ENCODE results near the gene NTF4. TPM values are rescaled to one million over a fixed set of nuclear protein-coding genes. Genes with fewer than 3 reads are reported as not detected.

Gene NTF4
- total and polyA plus RNA-seq, 2 of the 13 experiments (the other 11 are each of a cell fraction or from before 2014, with no cell fraction given): not detected

- TF ChIP-seq RNF219 (CRISPR knock-in tag; IDR thresholded peaks at IDR 0.05) (peak; percentile 82; the same call in 1 of the 2 replicates), KLF6 (CRISPR knock-in tag; IDR thresholded peaks at IDR 0.05) (peak; percentile 83; the same call in 1 of the 2 replicates), NCOA2 (CRISPR knock-in tag; IDR thresholded peaks at IDR 0.05) (peak; percentile 62; the same call in 1 of the 2 replicates), ZNF101 (CRISPR knock-in tag; IDR thresholded peaks at IDR 0.05; ENCODE audit: borderline replicate concordance, low read depth) (no peak), ZNF788 (CRISPR knock-in tag; IDR thresholded peaks at IDR 0.05; ENCODE audit: borderline replicate concordance) (peak; percentile 20; the same call in 1 of the 2 replicates), ZNF207 (IDR thresholded peaks at IDR 0.05; ENCODE audit: borderline replicate concordance) (no peak), JARID2 (CRISPR knock-in tag; IDR thresholded peaks at IDR 0.05; ENCODE audit: insufficient replicate concordance) (peak; percentile 70), PRDM4 (CRISPR knock-in tag; IDR thresholded peaks at IDR 0.05; ENCODE audit: borderline replicate concordance) (no peak), RBM39 (IDR thresholded peaks at IDR 0.05; ENCODE audit: low read depth, low read length, poor library complexity, severe bottlenecking) (peak; percentile 93), ERF (CRISPR knock-in tag; IDR thresholded peaks at IDR 0.05) (peak; percentile 77), HOXD1 (CRISPR knock-in tag; IDR thresholded peaks at IDR 0.05) (no peak), DRAP1 (CRISPR knock-in tag; IDR thresholded peaks at IDR 0.05) (peak; percentile 43; the same call in 1 of the 2 replicates), ZNF350 (CRISPR knock-in tag; IDR thresholded peaks at IDR 0.05; ENCODE audit: borderline replicate concordance, low read depth) (peak; percentile 65), AGO1 (IDR thresholded peaks at IDR 0.05; ENCODE audit: low read depth, low read length, poor library complexity, severe bottlenecking) (peak; percentile 53), ATRX (CRISPR knock-in tag; IDR thresholded peaks at IDR 0.05; ENCODE audit: borderline replicate concordance) (no peak), ZNF383 (CRISPR knock-in tag; IDR thresholded peaks at IDR 0.05; ENCODE audit: borderline replicate concordance) (no peak), USF2 (IDR thresholded peaks at IDR 0.05; ENCODE audit: low read depth, low read length) (no peak), USF2 (CRISPR knock-in tag; IDR thresholded peaks at IDR 0.05; ENCODE audit: borderline replicate concordance) (peak; percentile 35; the same call in 1 of the 2 replicates), ZNF30 (CRISPR knock-in tag; IDR thresholded peaks at IDR 0.05) (no peak), CC2D1A (CRISPR knock-in tag; IDR thresholded peaks at IDR 0.05) (no peak), ZNF644 (CRISPR knock-in tag; IDR thresholded peaks at IDR 0.05; ENCODE audit: low read depth) (no peak), TRIM24 (CRISPR knock-in tag; IDR thresholded peaks at IDR 0.05) (no peak)
Observed at GRCh38 chr19:49085020-49085867, 20.6 kb upstream of the NTF4 start, which contains the start of gene SNRNP70 (continued).

Data from HepG2 (cell line).